Effector CD4-positive, alpha-beta T cell (primary cell): ENCODE results near the gene FBXO42.
"Not testable (repeated sequence)": the region's sequence is repeated elsewhere in the genome, so short reads cannot be mapped to it uniquely, and the experiment has no call there.

Source experiments
- DNase-seq: peaks from one replicate; pipeline ENCODE4 v3.0.0-alpha.2; 2020

FBXO42 gene

GRCh38 chr1:16215882-16216753, 136.2 kb downstream of the FBXO42 start:
- peak; percentile 48 for DNase-seq

DNA sequence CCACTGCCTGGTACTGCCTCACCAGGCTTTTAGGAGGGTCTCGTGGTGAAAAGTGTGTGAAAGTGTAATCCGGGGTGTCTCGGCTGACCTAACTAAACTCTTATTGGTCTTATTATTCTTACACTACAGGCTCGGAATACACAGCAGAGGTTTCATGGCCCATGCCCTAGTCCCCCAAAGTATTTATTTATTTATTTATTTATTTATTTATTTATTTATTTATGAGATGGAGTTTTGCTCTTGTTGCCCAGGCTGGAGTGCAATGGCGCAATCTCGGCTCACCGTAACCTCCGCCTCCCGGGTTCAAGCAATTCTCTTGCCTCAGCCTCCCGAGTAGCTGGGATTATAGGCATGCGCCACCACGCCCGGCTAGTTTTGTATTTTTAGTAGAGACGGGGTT, 137.0 kb downstream of the FBXO42 start:
- not testable (repeated sequence) for DNase-seq

DNA sequence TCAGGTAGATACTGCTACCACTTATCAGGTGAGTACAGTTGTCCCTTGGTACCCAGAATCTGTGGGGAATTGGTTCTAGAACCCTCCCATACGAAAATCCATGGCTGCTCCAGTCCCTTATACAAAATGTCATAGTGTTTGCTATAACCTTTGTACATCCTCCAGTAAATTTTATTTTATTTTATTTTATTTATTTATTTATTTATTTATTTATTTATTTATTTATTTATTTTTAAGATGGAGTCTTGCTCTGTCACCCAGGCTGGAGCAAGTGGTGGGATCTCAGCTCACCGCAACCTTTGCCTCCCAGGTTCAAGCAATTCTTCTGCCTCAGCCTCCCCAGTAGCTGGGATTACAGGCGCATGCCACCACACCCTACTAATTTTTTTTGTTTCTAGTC, 138.7 kb downstream of the FBXO42 start:
- DNase-seq: not testable (repeated sequence)

- no peak for DNase-seq
Measured at GRCh38 chr1:16213013-16213412, 139.3 kb downstream of the FBXO42 start.

GRCh38 chr1:16212251-16212961, 139.9 kb downstream of the FBXO42 start, which contains the start of gene ARHGEF19:
Gene ARHGEF19, minus strand, starts transcription at chr1:16212652. Its CDS starts 3,598 bp downstream, at chr1:16209054.
- DNase-seq: no peak

DNA sequence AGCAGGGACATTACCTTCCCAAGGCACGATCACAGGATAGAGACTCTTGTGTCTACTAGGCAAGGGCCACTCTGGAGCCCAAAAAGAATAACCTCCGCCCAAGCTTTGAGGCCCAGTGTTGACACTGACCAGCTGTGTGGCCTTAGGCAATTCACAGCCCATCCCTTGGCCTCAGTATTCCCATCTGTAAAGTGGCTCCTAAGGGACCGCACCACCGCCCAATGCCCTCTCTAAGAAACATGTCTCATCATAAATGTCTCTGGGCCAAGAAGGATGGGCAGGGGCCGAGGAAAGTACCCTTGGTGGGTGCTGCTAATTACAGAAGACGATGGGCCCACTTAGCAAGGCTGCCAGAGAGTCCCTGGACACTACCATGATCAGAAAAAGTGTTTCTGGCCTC, 140.5 kb downstream of the FBXO42 start:
- DNase-seq: no peak

DNA sequence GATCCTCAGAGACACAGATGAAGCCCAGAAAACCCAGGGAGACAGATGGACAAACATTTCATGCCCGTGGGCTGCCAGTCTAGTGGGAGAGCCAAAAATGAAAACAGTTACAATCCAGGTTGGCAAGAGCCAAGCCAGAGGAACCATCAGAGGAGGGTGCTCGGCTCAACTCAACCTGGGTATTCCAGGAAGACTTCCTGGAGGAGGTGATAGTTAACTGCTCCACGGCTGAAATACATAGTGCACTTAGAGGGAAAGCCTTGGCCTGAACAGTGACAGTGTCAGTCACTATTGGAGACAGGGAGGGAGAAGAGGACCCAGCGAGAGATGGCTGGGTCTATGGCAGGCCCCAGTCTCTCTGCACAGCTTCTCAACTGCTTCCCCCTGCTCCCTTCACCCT, 141.7 kb downstream of the FBXO42 start:
- no peak for DNase-seq

DNA sequence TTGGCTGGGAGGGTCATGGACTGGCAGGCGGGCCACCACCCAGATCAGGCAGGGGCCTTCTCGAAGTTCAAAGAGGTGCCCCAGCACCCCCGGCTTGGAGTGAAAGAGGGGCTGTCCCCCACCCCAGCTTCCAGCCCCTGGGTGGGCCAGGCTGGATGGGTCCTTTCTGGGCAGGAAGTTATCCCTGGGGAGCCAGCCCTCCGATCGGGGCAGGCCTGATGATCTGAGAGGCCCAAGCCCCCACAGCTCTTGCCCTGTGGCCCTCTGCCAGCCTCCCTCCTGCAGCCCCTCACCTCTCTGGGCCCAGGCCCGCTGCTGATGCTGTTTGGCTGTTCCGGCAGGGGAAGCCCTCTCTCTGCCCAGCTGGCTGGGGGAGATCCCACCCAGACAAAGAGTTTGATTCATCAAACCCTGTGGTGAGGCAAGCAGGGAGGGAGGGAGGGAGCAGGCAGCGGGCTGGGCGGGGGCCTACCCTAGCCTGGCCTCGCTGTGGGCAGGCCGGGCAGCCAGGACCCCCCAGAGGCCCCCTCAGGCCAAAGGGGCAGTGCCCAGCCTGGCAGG, 142.4 kb downstream of the FBXO42 start:
- no peak for DNase-seq

DNA sequence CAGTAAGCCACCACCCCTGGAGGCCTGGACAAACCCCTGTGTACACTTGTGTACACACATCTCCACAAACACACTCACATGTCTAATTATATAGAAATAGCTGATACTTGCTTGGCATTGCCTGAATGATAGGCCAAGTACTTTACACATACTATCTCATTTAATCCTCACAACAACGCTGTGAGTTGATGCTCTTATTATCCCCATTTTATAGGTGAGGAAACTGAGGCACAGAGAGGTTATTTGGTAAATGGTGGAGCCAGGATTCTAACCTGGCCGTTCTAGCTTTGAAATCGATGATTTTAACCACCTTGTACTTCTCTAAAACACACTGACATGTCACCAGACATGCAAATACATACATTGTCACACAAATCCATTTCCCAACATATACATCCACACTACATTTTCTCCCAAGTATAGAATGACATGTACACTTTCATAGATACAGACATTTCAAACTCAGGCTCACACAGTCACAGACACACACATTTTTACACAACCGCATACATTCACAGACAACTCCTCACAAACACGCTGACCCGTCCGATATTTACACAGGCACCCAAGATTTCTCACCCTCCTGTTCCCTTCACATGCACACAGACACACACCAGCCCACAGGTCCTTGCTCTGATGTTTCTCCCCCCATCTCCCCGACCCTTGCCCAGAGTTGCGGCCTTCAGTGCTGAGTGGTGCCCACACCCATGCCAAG, 143.0 kb downstream of the FBXO42 start:
- no peak for DNase-seq

- DNase-seq: no peak
Measured at GRCh38 chr1:16208270-16208987, 143.9 kb downstream of the FBXO42 start.

DNA sequence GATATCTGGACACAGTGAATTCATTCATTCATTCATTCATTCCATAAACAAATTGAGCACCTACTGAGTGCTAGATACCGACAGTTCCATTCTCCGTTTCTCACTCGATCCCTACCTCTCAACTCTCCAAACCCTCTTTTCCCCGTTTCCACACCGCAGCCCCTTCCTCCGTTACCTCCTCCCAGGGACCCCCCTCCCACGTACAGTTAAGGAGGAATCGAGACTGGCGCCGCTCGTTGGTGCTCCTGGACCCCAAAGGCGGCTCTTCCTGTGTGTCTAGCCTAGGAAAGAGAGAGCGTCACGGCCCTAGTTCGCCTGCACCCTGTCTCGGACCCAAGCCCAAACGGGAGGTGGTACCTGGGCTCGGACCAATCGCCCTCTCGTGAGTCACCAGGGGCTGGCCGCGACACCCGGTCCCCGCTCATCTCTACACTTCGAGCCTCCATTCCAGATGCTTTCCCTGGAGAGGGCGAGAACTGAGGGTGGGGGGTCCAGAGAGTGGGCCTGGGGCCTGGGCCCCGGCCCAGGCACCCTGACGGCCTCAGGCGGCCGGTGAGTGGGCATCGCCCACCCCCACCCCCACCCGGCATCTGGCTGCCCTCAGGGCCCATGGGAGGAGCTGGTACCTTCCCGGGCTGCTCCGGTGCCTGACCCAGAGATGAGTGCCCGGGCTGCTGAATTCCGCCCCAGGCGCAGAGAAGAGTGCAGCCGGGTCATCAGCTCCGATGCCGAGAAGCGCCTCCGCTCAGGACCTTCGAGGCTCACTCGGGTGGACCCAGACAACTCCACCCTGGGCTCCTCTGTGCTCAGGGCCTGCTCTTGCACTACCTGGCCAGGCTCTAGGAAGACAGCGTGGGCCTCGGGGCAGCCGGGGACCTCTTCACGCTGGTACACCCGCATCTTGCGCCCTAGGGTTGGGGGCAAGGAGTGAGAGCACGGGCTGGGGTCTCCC, 144.7 kb downstream of the FBXO42 start:
- no peak for DNase-seq

GRCh38 chr1:16206547-16207317, 145.5 kb downstream of the FBXO42 start:
- DNase-seq: peak; percentile 88

- no peak for DNase-seq
Measured at GRCh38 chr1:16205891-16206546, 146.3 kb downstream of the FBXO42 start.

DNA sequence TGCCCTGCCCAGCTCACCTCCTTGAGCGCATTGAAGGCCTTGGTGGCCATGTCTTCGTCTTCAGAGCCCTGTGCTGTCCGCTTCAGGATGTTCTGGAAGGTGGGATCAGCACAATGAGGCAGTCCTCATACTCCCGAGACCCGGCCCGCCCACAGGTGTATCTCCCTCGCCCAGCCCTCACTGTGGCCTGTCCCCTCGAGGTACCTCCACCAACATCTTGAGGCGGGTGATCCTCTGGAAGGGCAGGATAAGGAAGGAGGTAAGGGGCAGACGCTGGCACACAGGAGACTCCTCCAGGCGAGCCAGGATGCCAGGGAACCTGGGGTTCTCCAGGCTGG, 147.0 kb downstream of the FBXO42 start:
- no peak for DNase-seq

GRCh38 chr1:16204634-16205333, 147.5 kb downstream of the FBXO42 start:
- DNase-seq: no peak

DNA sequence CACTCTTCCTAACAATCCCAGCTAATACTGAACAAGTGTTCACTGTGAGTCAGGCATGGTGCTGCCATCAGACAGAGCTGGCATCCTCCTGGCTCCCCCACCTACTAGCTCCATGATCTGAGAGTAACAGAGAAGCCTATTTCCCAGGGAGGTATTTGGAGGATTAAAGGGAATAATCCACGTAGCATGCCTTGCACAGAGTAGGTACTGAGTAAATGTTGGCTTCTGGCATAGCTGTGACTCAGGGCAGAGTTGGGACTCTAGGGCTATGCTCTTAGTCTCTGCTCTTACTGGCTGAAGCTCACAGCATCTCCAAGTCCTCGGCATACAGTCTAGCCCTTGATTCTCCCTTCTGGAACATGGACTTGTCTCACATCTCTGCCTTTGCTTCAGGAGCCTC, 148.1 kb downstream of the FBXO42 start:
- DNase-seq: no peak

GRCh38 chr1:16203550-16203949, 148.7 kb downstream of the FBXO42 start:
- DNase-seq: no peak

DNA sequence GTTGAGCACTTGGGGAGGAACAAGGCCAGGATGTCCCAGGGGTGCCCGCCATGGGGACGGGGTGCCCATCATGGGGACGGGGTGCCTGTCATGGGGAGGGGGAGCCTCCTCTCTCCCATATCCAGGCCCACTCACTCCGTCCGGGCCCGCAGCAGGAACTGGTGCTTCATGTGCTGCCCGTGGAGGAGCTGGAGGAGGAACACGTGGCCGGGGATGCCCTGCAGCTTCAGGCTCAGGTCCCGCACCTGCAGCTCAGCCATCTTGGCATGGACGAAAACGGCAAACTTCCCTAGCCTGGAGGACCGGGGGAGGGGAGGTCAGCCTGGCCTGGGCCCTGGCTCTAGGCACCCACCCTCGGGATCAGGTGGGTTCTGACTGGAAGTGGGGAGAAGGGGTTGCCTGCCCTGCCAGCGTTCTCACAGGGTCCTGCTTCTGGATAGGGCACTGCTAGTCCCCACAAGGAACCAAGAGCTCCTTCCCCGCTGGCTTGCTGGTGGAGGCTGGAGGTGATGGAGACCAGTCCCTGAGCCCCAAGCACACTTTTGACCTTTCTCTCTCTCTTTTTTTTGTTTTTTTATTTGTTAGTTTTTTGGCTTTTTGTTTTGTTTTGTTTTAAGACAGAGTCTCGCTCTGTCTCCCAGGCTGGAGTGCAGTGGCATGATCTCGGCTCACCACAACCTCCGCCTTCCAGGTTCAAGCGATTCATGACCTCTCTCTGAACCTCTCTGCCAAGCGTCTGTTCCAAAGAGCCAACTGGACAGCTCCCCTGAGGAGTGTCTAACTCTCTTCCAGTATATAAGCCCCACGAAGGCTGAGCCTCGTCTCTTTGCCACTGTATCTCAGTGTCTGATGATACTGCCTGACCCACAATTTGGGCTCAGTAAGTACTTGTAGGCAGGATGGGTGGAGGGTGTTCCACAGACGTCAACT, 149.7 kb downstream of the FBXO42 start:
- DNase-seq: no peak
